Skin epidermis (tissue), 12 donors: ENCODE results near the gene SPNS2.

Source experiments
- H3K27ac ChIP-seq, 21 experiments: fragments of 200-600 bp; sonication (generic) in 11 of 21; one replicate each; pipeline ENCODE4 v1.5.0; 2020; ENCODE audit warnings: mild to moderate bottlenecking in 3 of 21, inconsistent platforms in 2 of 21, moderate library complexity in 2 of 21
- H3K4me3 ChIP-seq, 7 experiments: fragments of 200-600 bp; sonication (generic) in 2 of 7; one replicate each; pipeline ENCODE4 v1.5.0; 2020; ENCODE audit warnings: inconsistent platforms in 2 of 7, mild to moderate bottlenecking in 2 of 7, moderate library complexity in 1 of 7

Gene SPNS2

GRCh38 chr17:4479340-4479981 lies 19.2 kb upstream of the SPNS2 start:
- Histone ChIP-seq H3K4me3 (no peak overlapping the region), H3K27ac (no peak overlapping the region)

GRCh38 chr17:4479982-4480751 lies 18.5 kb upstream of the SPNS2 start:
- H3K27ac ChIP-seq, result peak overlapping the region in 6 of 21 experiments; percentile 13 to 80 (median 66)

GRCh38 chr17:4480929-4481898 lies 17.5 kb upstream of the SPNS2 start:
- H3K27ac ChIP-seq, result peak overlapping the region in 14 of 21 experiments; percentile 7 to 80 (median 48)
- no peak overlapping the region for H3K4me3 ChIP-seq

More at GRCh38 chr17:4479982-4480751, 18.5 kb upstream of the SPNS2 start:
- H3K4me3 ChIP-seq, result no peak overlapping the region

- Histone ChIP-seq H3K27ac (no peak overlapping the region), H3K4me3 (no peak overlapping the region)
These were observed 16.2 kb upstream of the SPNS2 start for GRCh38 chr17:4482338-4483011.

GRCh38 chr17:4483012-4483840 lies 15.5 kb upstream of the SPNS2 start:
- Histone ChIP-seq H3K4me3 (no peak overlapping the region), H3K27ac (peak overlapping the region in 1 of 21 experiments; percentile 37)

GRCh38 chr17:4485676-4486646 lies 12.7 kb upstream of the SPNS2 start:
- H3K4me3 ChIP-seq, result peak overlapping the region in 5 of 7 experiments; percentile 5 to 27 (median 12)
- peak overlapping the region in 10 of 21 experiments; percentile 5 to 90 (median 65) for H3K27ac ChIP-seq

- Histone ChIP-seq H3K4me3 (no peak overlapping the region), H3K27ac (no peak overlapping the region)
These were observed 11.4 kb upstream of the SPNS2 start for GRCh38 chr17:4487296-4487695.

GRCh38 chr17:4487820-4488716 lies 10.6 kb upstream of the SPNS2 start:
- no peak overlapping the region for H3K27ac ChIP-seq
- H3K4me3 ChIP-seq, result no peak overlapping the region

GRCh38 chr17:4488989-4489595 lies 9.6 kb upstream of the SPNS2 start:
- peak overlapping the region in 1 of 21 experiments; percentile 23 for H3K27ac ChIP-seq

GRCh38 chr17:4490109-4490591 lies 8.5 kb upstream of the SPNS2 start:
- Histone ChIP-seq H3K4me3 (no peak overlapping the region), H3K27ac (peak overlapping the region in 3 of 21 experiments; percentile 16 to 24 (median 21))

More at GRCh38 chr17:4488989-4489595, 9.6 kb upstream of the SPNS2 start:
- no peak overlapping the region for H3K4me3 ChIP-seq

GRCh38 chr17:4490637-4491061 lies 8.0 kb upstream of the SPNS2 start:
- peak overlapping the region in 3 of 21 experiments; percentile 16 to 24 (median 21) for H3K27ac ChIP-seq

GRCh38 chr17:4492721-4493561 lies 5.7 kb upstream of the SPNS2 start:
- peak overlapping the region in 3 of 21 experiments; percentile 16 to 44 (median 23) for H3K27ac ChIP-seq
- no peak overlapping the region for H3K4me3 ChIP-seq

More at GRCh38 chr17:4490637-4491061, 8.0 kb upstream of the SPNS2 start:
- H3K4me3 ChIP-seq, result no peak overlapping the region

GRCh38 chr17:4497101-4497824 lies 1.4 kb upstream of the SPNS2 start:
- H3K4me3 ChIP-seq, result no peak overlapping the region
- peak overlapping the region in 2 of 21 experiments; percentile 22 to 36 for H3K27ac ChIP-seq
